OCI-LY7 (cell line): ENCODE measurements around the gene HEXIM2. TPM values are rescaled to one million over a fixed set of nuclear protein-coding genes. Genes with fewer than 3 reads are reported as not detected.

ENCODE experiments used
- BruUV-seq: library from RNA; stranded (reverse); fragments of 400-500 nt; replicated peaks from 2 replicates; lab custom pipeline; 2021; lab: Mats Ljungman, UMichigan
- CTCF ChIA-PET: fragments of 300-600 bp; sonication (Branson Sonifier 250); formaldehyde crosslinking; loops from one replicate; lab custom pipeline; 2022; ENCODE audit warnings: antibody characterized with exemption; ENCODE audit not compliant: unreplicated experiment; lab: Charles Lee
- POLR2A ChIA-PET: fragments of 300-600 bp; sonication (Branson Sonifier 250); formaldehyde crosslinking; loops from one replicate; lab custom pipeline; 2022; ENCODE audit warnings: antibody characterized with exemption; lab: Charles Lee
- DNase-seq: peaks from one replicate; pipeline ENCODE4 v3.0.0-alpha.2; 2015; ENCODE audit warnings: low spot score
- H2AFZ ChIP-seq: fragments of 200-600 bp; sonication (generic), shearing (Covaris generic); 2 replicates; pipeline ENCODE4 v1.6.1; 2014; ENCODE audit warnings: mild to moderate bottlenecking, antibody characterized with exemption, low read length, moderate library complexity
- H3K27ac ChIP-seq: fragments of 200-600 bp; sonication (generic); 2 replicates; pipeline ENCODE4 v1.5.1; 2014; ENCODE audit warnings: mixed run types, low read depth, mild to moderate bottlenecking, moderate library complexity, low read length, inconsistent platforms; ENCODE audit not compliant: poor library complexity, severe bottlenecking
- H3K36me3 ChIP-seq: fragments of 200-600 bp; sonication (generic); 2 replicates; pipeline ENCODE4 v1.6.1; 2014; ENCODE audit warnings: mild to moderate bottlenecking, antibody characterized with exemption, low read length, moderate library complexity, mixed read lengths; ENCODE audit not compliant: insufficient read depth
- H3K4me1 ChIP-seq: fragments of 200-600 bp; sonication (generic); 2 replicates; pipeline ENCODE4 v1.5.1; 2014; ENCODE audit warnings: mild to moderate bottlenecking, low read length; ENCODE audit not compliant: insufficient read depth, poor library complexity, severe bottlenecking
- H3K4me2 ChIP-seq: fragments of 200-600 bp; sonication (generic); 2 replicates; pipeline ENCODE4 v1.6.1; 2014; ENCODE audit warnings: mild to moderate bottlenecking, low read length
- H3K4me3 ChIP-seq: fragments of 200-600 bp; sonication (generic); 2 replicates; pipeline ENCODE4 v1.5.1; 2014; ENCODE audit warnings: mild to moderate bottlenecking, low read depth, low read length; ENCODE audit not compliant: poor library complexity, severe bottlenecking
- H3K79me2 ChIP-seq: fragments of 200-600 bp; sonication (generic); 2 replicates; pipeline ENCODE4 v1.6.1; 2016; ENCODE audit warnings: low read depth, mild to moderate bottlenecking, low read length, moderate library complexity, mixed read lengths; ENCODE audit not compliant: insufficient read depth
- H3K9me2 ChIP-seq: fragments of 200-600 bp; sonication (generic); 2 replicates; pipeline ENCODE4 v1.6.1; 2016; ENCODE audit warnings: mild to moderate bottlenecking, low read length, mixed read lengths; ENCODE audit not compliant: insufficient read depth
- H3K9me3 ChIP-seq: fragments of 200-600 bp; sonication (generic); 2 replicates; pipeline ENCODE4 v1.6.1; 2014; ENCODE audit warnings: mild to moderate bottlenecking, mixed run types, low read length, mixed read lengths
- H4K20me1 ChIP-seq: fragments of 200-600 bp; sonication (generic); 2 replicates; pipeline ENCODE4 v1.6.1; 2014; ENCODE audit warnings: mild to moderate bottlenecking, antibody characterized with exemption, low read length, moderate library complexity, mixed read lengths; ENCODE audit not compliant: insufficient read depth
- EZH2phosphoT487 ChIP-seq: fragments of 200-600 bp; sonication (generic); IDR thresholded peaks from 2 replicates; pipeline ENCODE4 v1.6.1; 2018; ENCODE audit warnings: low read depth, borderline replicate concordance, mild to moderate bottlenecking, mixed run types, antibody characterized with exemption, low read length, moderate library complexity, mixed read lengths
- intact Hi-C: fragments of 100-400 bp; cut with micrococcal nuclease; formaldehyde crosslinking; loops from one replicate; pipeline ENCODE4 v1.10.0; 2022; ENCODE audit not compliant: unreplicated experiment
- total RNA-seq, 2 experiments: library from RNA; depleted of rRNA in 1 of 2; stranded (reverse); fragments of >200 nt in 1 of 2; shearing (Covaris generic) in 1 of 2; gene quantifications; 2 replicates each; pipeline ENCODE4 v1.2.3, GENCODE V29; 2014 to 2022
- TF ChIP-seq, protein P1 (sequence below): fragments of 200-600 bp; sonication (generic); conservative IDR thresholded peaks from 2 replicates; pipeline ENCODE4 v1.5.1; 2014; ENCODE audit warnings: mild to moderate bottlenecking, antibody characterized with exemption, low read length, moderate library complexity, mixed read lengths

The HEXIM2 gene
- total RNA-seq, 2 experiments from 2014 or later = 8.6 to 11.1 TPM

- no TSS peak for BruUV-seq
- POLR2A ChIA-PET = no interaction called here
- no peaks in the 10 kb centered on the region for H4K20me1 ChIP-seq
Measured at GRCh38 chr17:45117848-45118646, 43.6 kb upstream of the HEXIM2 start.

DNA sequence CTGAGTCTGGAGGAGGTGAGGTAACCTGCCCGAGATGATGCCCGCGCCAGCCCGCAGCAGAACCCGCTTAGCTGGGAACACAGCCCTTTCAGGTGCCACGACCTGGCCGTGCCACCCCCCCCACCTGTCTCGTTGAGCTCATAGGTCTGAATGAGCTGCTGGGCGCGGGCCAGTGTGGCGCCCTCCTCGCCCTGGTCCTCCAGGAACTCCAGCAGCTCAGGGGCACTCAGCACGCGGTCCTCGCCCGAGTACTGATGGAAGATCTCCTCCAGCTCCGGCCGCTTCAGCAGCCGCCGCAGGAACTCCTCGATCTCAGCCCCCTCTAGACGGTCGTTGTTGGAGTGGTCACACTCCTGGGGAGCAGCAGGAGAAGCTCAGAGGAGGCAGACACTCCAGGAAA, 43.0 kb upstream of the HEXIM2 start:
- Histone ChIP-seq H3K36me3 (no peaks in the 10 kb centered on the region), H4K20me1 (no peaks in the 10 kb centered on the region), H3K79me2 (no peaks in the 10 kb centered on the region), H3K9me3 (no peaks in the 10 kb centered on the region), H3K27ac (no peak overlapping the region), H3K4me2 (no peak overlapping the region), H3K4me1 (no peaks in the 10 kb centered on the region), H3K9me2 (no peaks in the 10 kb centered on the region), H2AFZ (no peak overlapping the region), H3K4me3 (no peak overlapping the region)
- POLR2A ChIA-PET = no interaction called here
- CTCF ChIA-PET = no interaction called here
- intact Hi-C loops = no loop called here
- TF ChIP-seq, protein P1, sequence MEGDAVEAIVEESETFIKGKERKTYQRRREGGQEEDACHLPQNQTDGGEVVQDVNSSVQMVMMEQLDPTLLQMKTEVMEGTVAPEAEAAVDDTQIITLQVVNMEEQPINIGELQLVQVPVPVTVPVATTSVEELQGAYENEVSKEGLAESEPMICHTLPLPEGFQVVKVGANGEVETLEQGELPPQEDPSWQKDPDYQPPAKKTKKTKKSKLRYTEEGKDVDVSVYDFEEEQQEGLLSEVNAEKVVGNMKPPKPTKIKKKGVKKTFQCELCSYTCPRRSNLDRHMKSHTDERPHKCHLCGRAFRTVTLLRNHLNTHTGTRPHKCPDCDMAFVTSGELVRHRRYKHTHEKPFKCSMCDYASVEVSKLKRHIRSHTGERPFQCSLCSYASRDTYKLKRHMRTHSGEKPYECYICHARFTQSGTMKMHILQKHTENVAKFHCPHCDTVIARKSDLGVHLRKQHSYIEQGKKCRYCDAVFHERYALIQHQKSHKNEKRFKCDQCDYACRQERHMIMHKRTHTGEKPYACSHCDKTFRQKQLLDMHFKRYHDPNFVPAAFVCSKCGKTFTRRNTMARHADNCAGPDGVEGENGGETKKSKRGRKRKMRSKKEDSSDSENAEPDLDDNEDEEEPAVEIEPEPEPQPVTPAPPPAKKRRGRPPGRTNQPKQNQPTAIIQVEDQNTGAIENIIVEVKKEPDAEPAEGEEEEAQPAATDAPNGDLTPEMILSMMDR = no peak
- TF ChIP-seq EZH2phosphoT487 = no peak
- DNase-seq = no peak
- BruUV-seq = no TSS peak

More at GRCh38 chr17:45117848-45118646, 43.6 kb upstream of the HEXIM2 start:
- no peaks in the 10 kb centered on the region for H3K36me3 ChIP-seq
- H3K27ac ChIP-seq = no peak overlapping the region
- H2AFZ ChIP-seq = no peak overlapping the region
- no peak for TF ChIP-seq EZH2phosphoT487
- TF ChIP-seq, protein P1 = no peak
- no peaks in the 10 kb centered on the region for H3K9me2 ChIP-seq
- intact Hi-C loops = no loop called here
- no peaks in the 10 kb centered on the region for H3K79me2 ChIP-seq
- CTCF ChIA-PET = interaction anchor here (0.5 kb wide), 1 partner anchor 216 kb away, joined by 4 read pairs; no protein-coding TSS in a partner anchor
- no peaks in the 10 kb centered on the region for H3K4me1 ChIP-seq
- H3K9me3 ChIP-seq = no peaks in the 10 kb centered on the region
- no peak overlapping the region for H3K4me3 ChIP-seq
- no peak overlapping the region for H3K4me2 ChIP-seq
- DNase-seq = no peak

GRCh38 chr17:45119964-45120363, 41.7 kb upstream of the HEXIM2 start:
- H3K36me3 ChIP-seq = no peaks in the 10 kb centered on the region
- TF ChIP-seq EZH2phosphoT487 = no peak
- TF ChIP-seq, protein P1 = no peak
- ChIA-PET POLR2A (no interaction called here), CTCF (no interaction called here)
- H3K27ac ChIP-seq = no peak overlapping the region
- H3K9me3 ChIP-seq = no peaks in the 10 kb centered on the region
- intact Hi-C loops = no loop called here
- no peak for DNase-seq
- H3K9me2 ChIP-seq = no peaks in the 10 kb centered on the region
- H2AFZ ChIP-seq = no peak overlapping the region
- no peaks in the 10 kb centered on the region for H3K79me2 ChIP-seq
- BruUV-seq = no TSS peak
- no peaks in the 10 kb centered on the region for H4K20me1 ChIP-seq
- H3K4me3 ChIP-seq = no peak overlapping the region
- no peaks in the 10 kb centered on the region for H3K4me1 ChIP-seq
- H3K4me2 ChIP-seq = no peak overlapping the region
